Nephron progenitor cell (in vitro differentiated cells): ENCODE measurements around the gene ALK.

Experiments
- DNase-seq: peaks from one replicate; pipeline ENCODE4 v3.0.0; 2021
- H3K27ac Mint-ChIP-seq: 2 replicates; pipeline ENCODE4 v1.8.0; 2021; ENCODE audit warnings: mild to moderate bottlenecking, moderate library complexity, mixed read lengths
- H3K27me3 Mint-ChIP-seq: 2 replicates; pipeline ENCODE4 v1.8.0; 2021; ENCODE audit warnings: mild to moderate bottlenecking, low read depth, mixed read lengths; ENCODE audit not compliant: poor library complexity
- H3K36me3 Mint-ChIP-seq: 2 replicates; pipeline ENCODE4 v1.8.0; 2021; ENCODE audit warnings: low read depth, mixed read lengths
- H3K4me1 Mint-ChIP-seq: 2 replicates; pipeline ENCODE4 v1.8.0; 2021; ENCODE audit warnings: mixed read lengths
- H3K4me3 Mint-ChIP-seq: 2 replicates; pipeline ENCODE4 v1.8.0; 2021; ENCODE audit warnings: mild to moderate bottlenecking, moderate library complexity, mixed read lengths
- H3K9me3 Mint-ChIP-seq: 2 replicates; pipeline ENCODE4 v1.8.0; 2021; ENCODE audit warnings: mild to moderate bottlenecking, moderate library complexity, mixed read lengths
- CTCF ChIP-seq: fragments of 200-600 bp; sonication (generic); IDR thresholded peaks from 2 replicates; pipeline ENCODE4 v1.5.0; 2021; ENCODE audit warnings: antibody characterized with exemption

The ALK gene

GRCh38 chr2:29394311-29394980 lies 526.9 kb downstream of the ALK start:
- Mint-ChIP-seq H3K4me1 (peaks cover 42% of the 10 kb centered on the region), H3K9me3 (no peaks in the 10 kb centered on the region), H3K27ac (no peak overlapping the region), H3K36me3 (no peaks in the 10 kb centered on the region), H3K4me3 (no peak overlapping the region), H3K27me3 (peaks cover 21% of the 10 kb centered on the region)
- TF ChIP-seq CTCF: no peak
- DNase-seq: no peak

- Mint-ChIP-seq H3K4me3 (no peak overlapping the region), H3K36me3 (no peaks in the 10 kb centered on the region), H3K9me3 (no peaks in the 10 kb centered on the region), H3K27ac (no peak overlapping the region), H3K4me1 (peaks cover 39% of the 10 kb centered on the region), H3K27me3 (peaks cover 21% of the 10 kb centered on the region)
- DNase-seq: no peak
- TF ChIP-seq CTCF: no peak
These were observed 527.7 kb downstream of the ALK start for GRCh38 chr2:29393676-29394075.

- Mint-ChIP-seq H3K4me3 (no peak overlapping the region), H3K27ac (no peak overlapping the region), H3K4me1 (peaks cover 30% of the 10 kb centered on the region), H3K36me3 (no peaks in the 10 kb centered on the region), H3K27me3 (peaks cover 21% of the 10 kb centered on the region), H3K9me3 (no peaks in the 10 kb centered on the region)
- no peak for TF ChIP-seq CTCF
- no peak for DNase-seq
These were observed 528.6 kb downstream of the ALK start for GRCh38 chr2:29392774-29393173.

GRCh38 chr2:29390136-29390535 lies 531.2 kb downstream of the ALK start:
- Mint-ChIP-seq H3K9me3 (no peaks in the 10 kb centered on the region), H3K27ac (no peak overlapping the region), H3K27me3 (peaks cover 17% of the 10 kb centered on the region), H3K36me3 (no peaks in the 10 kb centered on the region), H3K4me1 (peaks cover 25% of the 10 kb centered on the region), H3K4me3 (no peak overlapping the region)
- DNase-seq: no peak
- TF ChIP-seq CTCF: no peak

GRCh38 chr2:29389686-29390085 lies 531.7 kb downstream of the ALK start:
- no peak for DNase-seq
- H3K4me1 Mint-ChIP-seq: peaks cover 21% of the 10 kb centered on the region
- no peaks in the 10 kb centered on the region for H3K36me3 Mint-ChIP-seq
- H3K27ac Mint-ChIP-seq: no peak overlapping the region
- no peaks in the 10 kb centered on the region for H3K9me3 Mint-ChIP-seq
- H3K27me3 Mint-ChIP-seq: peaks cover 14% of the 10 kb centered on the region
- TF ChIP-seq CTCF: no peak
- H3K4me3 Mint-ChIP-seq: no peak overlapping the region

- DNase-seq: no peak
These were observed 533.3 kb downstream of the ALK start for GRCh38 chr2:29388071-29388470.

More at GRCh38 chr2:29388071-29388470, 533.3 kb downstream of the ALK start:
- no peaks in the 10 kb centered on the region for H3K36me3 Mint-ChIP-seq
- H3K4me3 Mint-ChIP-seq: no peak overlapping the region
- peaks cover 7% of the 10 kb centered on the region for H3K27me3 Mint-ChIP-seq
- no peaks in the 10 kb centered on the region for H3K9me3 Mint-ChIP-seq
- no peak for TF ChIP-seq CTCF
- H3K4me1 Mint-ChIP-seq: peaks cover 10% of the 10 kb centered on the region
- H3K27ac Mint-ChIP-seq: no peak overlapping the region
